ENCODE data around the gene EXOSC9. TPM values are rescaled to one million over a fixed set of nuclear protein-coding genes. Genes with fewer than 3 reads are reported as not detected.

Gene EXOSC9
- total RNA-seq, 1 experiment from 2014 or later, result 69.1 TPM

DNA sequence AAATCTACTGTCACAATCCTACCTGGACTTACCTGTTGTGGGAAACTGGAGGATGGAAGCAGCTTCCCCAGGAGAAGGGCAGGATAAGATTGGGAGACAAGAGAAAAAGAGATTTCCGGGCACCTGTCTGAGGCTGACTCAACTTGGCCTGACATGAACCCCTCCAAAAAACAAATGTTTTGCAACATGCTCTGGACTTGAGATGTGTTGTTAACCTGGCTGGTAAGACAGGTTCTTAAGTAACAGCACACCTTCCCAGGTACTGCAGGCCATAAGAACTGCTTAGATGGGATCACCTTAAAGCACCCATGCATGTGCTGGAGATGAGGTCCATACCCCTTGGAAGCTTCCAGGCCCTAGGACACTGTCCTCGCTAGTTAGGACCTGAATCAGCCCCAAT is 31.8 kb upstream of the EXOSC9 start:
- no peak overlapping the region for H3K18ac ChIP-seq (ENCODE audit: insufficient read length, low read depth, low read length)
- H3K23ac ChIP-seq (ENCODE audit: insufficient read length, low read depth, low read length), result no peak overlapping the region
- Mint-ChIP-seq H3K27ac (no peak overlapping the region), H3K36me3 (ENCODE audit: insufficient read depth in 1 of 3, low read depth in 3 of 3) (no peaks in the 10 kb centered on the region), H3K4me1 (peaks cover 18 to 19% of the 10 kb centered on the region in 2 experiments), H3K4me3 (no peak overlapping the region), H3K9me3 (no peaks in the 10 kb centered on the region), H3K27me3 (ENCODE audit: low read depth) (peaks cover 80% of the 10 kb centered on the region)
- H2AK5ac ChIP-seq (ENCODE audit: insufficient read length, low read length), result no peak overlapping the region
- DNase-seq, result no peak
- H3K4ac ChIP-seq (ENCODE audit: low read depth, low read length), result no peak overlapping the region
- no peak overlapping the region for H3K27ac ChIP-seq (ENCODE audit: insufficient read length, low read depth, low read length)
- no peak overlapping the region for H2BK5ac ChIP-seq (ENCODE audit: insufficient read length, low read length)
- H2BK120ac ChIP-seq (ENCODE audit: low read depth, low read length, poor library complexity, severe bottlenecking), result no peak overlapping the region
- no peak overlapping the region for H3K4me2 ChIP-seq (ENCODE audit: insufficient read depth, insufficient read length, low read length)
- no peak overlapping the region for H3T11ph ChIP-seq (ENCODE audit: low read length)
- no peak overlapping the region for H4K5ac ChIP-seq (ENCODE audit: insufficient read length, low read depth, low read length)
- no peak overlapping the region for H2AFZ ChIP-seq (ENCODE audit: low read length)
- TF ChIP-seq, protein P1, sequence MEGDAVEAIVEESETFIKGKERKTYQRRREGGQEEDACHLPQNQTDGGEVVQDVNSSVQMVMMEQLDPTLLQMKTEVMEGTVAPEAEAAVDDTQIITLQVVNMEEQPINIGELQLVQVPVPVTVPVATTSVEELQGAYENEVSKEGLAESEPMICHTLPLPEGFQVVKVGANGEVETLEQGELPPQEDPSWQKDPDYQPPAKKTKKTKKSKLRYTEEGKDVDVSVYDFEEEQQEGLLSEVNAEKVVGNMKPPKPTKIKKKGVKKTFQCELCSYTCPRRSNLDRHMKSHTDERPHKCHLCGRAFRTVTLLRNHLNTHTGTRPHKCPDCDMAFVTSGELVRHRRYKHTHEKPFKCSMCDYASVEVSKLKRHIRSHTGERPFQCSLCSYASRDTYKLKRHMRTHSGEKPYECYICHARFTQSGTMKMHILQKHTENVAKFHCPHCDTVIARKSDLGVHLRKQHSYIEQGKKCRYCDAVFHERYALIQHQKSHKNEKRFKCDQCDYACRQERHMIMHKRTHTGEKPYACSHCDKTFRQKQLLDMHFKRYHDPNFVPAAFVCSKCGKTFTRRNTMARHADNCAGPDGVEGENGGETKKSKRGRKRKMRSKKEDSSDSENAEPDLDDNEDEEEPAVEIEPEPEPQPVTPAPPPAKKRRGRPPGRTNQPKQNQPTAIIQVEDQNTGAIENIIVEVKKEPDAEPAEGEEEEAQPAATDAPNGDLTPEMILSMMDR (conservative IDR thresholded peaks at IDR 0.05), result no peak
- no peak overlapping the region for H2BK20ac ChIP-seq (ENCODE audit: low read depth, low read length, poor library complexity, severe bottlenecking)
- no peak overlapping the region for H4K8ac ChIP-seq (replicated peaks; ENCODE audit: insufficient read length, low read depth, low read length)
- H4K91ac ChIP-seq (ENCODE audit: insufficient read length, low read depth, low read length), result no peak overlapping the region
- H2BK15ac ChIP-seq (ENCODE audit: low read depth, low read length), result no peak overlapping the region
- 0 out of 2 replicates have a peak, but pooled peaks cover 5% of the 10 kb centered on the region for H3K4me1 ChIP-seq (ENCODE audit: insufficient read depth, low read length)
- H3K9me3 ChIP-seq (ENCODE audit: control insufficient read depth, low read depth, low read length), result no peaks in the 10 kb centered on the region
- H3K79me1 ChIP-seq (ENCODE audit: insufficient read depth, low read depth, low read length, poor library complexity, severe bottlenecking), result no peaks in the 10 kb centered on the region
- no peak overlapping the region for H3K9ac ChIP-seq (ENCODE audit: extremely low read depth, insufficient read length, low read length)
- H3K56ac ChIP-seq (ENCODE audit: insufficient read length, low read depth, low read length), result no peak overlapping the region
- H3K79me2 ChIP-seq (ENCODE audit: insufficient read depth, low read length), result no peaks in the 10 kb centered on the region
- no peak overlapping the region for H3K14ac ChIP-seq (ENCODE audit: insufficient read depth, low read length)
- H4K20me1 ChIP-seq (ENCODE audit: control insufficient read depth, insufficient read depth, insufficient read length), result no peaks in the 10 kb centered on the region
- H3K27me3 ChIP-seq (ENCODE audit: insufficient read depth, low read length), result peaks cover 26% of the 10 kb centered on the region
- peaks cover 9% of the 10 kb centered on the region for H3K23me2 ChIP-seq (ENCODE audit: insufficient read length, low read depth, low read length, poor library complexity, severe bottlenecking)
- H2BK12ac ChIP-seq (ENCODE audit: insufficient read length, low read depth, low read length), result no peak overlapping the region
- WGBS (ENCODE audit: extremely low coverage, insufficient read length, low lambda C conversion rate), result no CpG with 5 or more reads among the region's 2 CpGs

Measured in H9 (cell line).